Measurements from ENCODE around the gene SKIC8. TPM values are rescaled to one million over a fixed set of nuclear protein-coding genes. Genes with fewer than 3 reads are reported as not detected.

Gene SKIC8
- total and polyA plus RNA-seq, 2 of the 13 experiments (the other 11 are each of a cell fraction or from before 2014, with no cell fraction given): 69.5 to 70.6 TPM

DNA sequence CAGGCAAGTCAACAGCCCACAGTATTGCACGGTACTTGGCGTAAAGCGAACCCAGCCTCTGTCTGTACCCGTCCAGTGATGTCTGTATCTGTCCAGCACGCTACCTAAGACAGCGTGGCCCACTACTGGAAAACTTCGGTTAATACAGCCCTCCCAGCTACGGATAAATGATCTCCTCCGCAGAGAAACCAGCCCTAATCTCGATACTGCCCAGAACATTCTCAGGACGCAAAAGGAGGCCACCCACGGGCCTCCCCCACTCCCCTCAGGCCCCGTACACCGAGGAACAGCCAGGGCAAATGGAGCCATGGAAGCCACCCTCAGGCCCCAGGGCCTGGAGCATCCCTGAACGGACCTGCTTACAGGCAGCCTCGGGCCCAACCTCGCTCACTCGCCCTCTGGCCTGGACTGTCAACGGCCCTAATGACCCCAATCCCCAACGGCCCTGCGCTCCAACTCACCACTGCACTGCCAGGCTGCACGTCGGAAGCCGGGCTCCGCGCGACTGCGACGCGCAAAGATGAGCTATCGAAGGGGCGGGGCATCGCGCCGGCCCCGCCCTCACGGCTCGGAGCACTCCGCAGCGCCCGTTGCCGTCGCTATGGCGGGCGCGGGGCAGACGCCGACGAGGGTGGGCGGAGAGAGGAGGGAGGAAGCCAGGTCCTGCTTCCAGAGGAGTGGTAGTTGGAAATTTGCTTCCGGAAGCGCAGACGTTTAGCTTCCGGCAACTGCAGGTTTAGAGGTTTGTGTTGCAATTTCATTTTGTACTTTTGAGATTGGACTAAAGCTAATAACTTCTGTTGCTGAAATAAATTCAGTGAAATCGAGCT is at the start of gene SKIC8 (continued):
- TF ChIP-seq, protein P1, sequence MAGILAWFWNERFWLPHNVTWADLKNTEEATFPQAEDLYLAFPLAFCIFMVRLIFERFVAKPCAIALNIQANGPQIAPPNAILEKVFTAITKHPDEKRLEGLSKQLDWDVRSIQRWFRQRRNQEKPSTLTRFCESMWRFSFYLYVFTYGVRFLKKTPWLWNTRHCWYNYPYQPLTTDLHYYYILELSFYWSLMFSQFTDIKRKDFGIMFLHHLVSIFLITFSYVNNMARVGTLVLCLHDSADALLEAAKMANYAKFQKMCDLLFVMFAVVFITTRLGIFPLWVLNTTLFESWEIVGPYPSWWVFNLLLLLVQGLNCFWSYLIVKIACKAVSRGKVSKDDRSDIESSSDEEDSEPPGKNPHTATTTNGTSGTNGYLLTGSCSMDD (CRISPR knock-in tag; IDR thresholded peaks at IDR 0.05): no peak
- TF ChIP-seq, protein P2, sequence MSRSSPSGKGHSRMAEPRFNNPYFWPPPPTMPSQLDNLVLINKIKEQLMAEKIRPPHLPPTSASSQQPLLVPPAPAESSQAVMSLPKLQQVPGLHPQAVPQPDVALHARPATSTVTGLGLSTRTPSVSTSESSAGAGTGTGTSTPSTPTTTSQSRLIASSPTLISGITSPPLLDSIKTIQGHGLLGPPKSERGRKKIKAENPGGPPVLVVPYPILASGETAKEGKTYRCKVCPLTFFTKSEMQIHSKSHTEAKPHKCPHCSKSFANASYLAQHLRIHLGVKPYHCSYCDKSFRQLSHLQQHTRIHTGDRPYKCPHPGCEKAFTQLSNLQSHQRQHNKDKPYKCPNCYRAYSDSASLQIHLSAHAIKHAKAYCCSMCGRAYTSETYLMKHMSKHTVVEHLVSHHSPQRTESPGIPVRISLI (CRISPR knock-in tag; IDR thresholded peaks at IDR 0.05; ENCODE audit: borderline replicate concordance): no peak
- TF ChIP-seq ZSCAN25 (CRISPR knock-in tag; IDR thresholded peaks at IDR 0.05): peak; percentile 57; the same call in 1 of the 2 replicates
- TF ChIP-seq MLLT10 (CRISPR knock-in tag; IDR thresholded peaks at IDR 0.05): no peak
- no peak; the same call in 1 of the 2 replicates for TF ChIP-seq ZFP90 (CRISPR knock-in tag; IDR thresholded peaks at IDR 0.05; ENCODE audit: borderline replicate concordance)
- TF ChIP-seq SYNCRIP (IDR thresholded peaks at IDR 0.05; ENCODE audit: insufficient read depth, low read depth, low read length): no peak
- TF ChIP-seq ZNF670 (CRISPR knock-in tag; IDR thresholded peaks at IDR 0.05; ENCODE audit: borderline replicate concordance): no peak
- 0 out of 2 replicates have a peak, but pooled peaks have one; percentile 33 for TF ChIP-seq ZNF256 (CRISPR knock-in tag; conservative IDR thresholded peaks at IDR 0.05)
- 0 out of 2 replicates have a peak, but pooled peaks have one; percentile 63 for TF ChIP-seq ZFP41 (CRISPR knock-in tag; IDR thresholded peaks at IDR 0.05; ENCODE audit: borderline replicate concordance)
- TF ChIP-seq, protein P3, sequence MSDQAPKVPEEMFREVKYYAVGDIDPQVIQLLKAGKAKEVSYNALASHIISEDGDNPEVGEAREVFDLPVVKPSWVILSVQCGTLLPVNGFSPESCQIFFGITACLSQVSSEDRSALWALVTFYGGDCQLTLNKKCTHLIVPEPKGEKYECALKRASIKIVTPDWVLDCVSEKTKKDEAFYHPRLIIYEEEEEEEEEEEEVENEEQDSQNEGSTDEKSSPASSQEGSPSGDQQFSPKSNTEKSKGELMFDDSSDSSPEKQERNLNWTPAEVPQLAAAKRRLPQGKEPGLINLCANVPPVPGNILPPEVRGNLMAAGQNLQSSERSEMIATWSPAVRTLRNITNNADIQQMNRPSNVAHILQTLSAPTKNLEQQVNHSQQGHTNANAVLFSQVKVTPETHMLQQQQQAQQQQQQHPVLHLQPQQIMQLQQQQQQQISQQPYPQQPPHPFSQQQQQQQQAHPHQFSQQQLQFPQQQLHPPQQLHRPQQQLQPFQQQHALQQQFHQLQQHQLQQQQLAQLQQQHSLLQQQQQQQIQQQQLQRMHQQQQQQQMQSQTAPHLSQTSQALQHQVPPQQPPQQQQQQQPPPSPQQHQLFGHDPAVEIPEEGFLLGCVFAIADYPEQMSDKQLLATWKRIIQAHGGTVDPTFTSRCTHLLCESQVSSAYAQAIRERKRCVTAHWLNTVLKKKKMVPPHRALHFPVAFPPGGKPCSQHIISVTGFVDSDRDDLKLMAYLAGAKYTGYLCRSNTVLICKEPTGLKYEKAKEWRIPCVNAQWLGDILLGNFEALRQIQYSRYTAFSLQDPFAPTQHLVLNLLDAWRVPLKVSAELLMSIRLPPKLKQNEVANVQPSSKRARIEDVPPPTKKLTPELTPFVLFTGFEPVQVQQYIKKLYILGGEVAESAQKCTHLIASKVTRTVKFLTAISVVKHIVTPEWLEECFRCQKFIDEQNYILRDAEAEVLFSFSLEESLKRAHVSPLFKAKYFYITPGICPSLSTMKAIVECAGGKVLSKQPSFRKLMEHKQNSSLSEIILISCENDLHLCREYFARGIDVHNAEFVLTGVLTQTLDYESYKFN (CRISPR knock-in tag; conservative IDR thresholded peaks at IDR 0.05): peak; percentile 56
- TF ChIP-seq PHF21A (CRISPR knock-in tag; IDR thresholded peaks at IDR 0.05): peak; percentile 67; the same call in 1 of the 2 replicates
- peak; percentile 94 for TF ChIP-seq RBFOX2 (IDR thresholded peaks at IDR 0.05; ENCODE audit: low read depth, low read length)
- TF ChIP-seq ZNF672 (CRISPR knock-in tag; IDR thresholded peaks at IDR 0.05): no peak
- TF ChIP-seq, protein P4, sequence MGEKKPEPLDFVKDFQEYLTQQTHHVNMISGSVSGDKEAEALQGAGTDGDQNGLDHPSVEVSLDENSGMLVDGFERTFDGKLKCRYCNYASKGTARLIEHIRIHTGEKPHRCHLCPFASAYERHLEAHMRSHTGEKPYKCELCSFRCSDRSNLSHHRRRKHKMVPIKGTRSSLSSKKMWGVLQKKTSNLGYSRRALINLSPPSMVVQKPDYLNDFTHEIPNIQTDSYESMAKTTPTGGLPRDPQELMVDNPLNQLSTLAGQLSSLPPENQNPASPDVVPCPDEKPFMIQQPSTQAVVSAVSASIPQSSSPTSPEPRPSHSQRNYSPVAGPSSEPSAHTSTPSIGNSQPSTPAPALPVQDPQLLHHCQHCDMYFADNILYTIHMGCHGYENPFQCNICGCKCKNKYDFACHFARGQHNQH (CRISPR knock-in tag; IDR thresholded peaks at IDR 0.05): no peak
- no peak for TF ChIP-seq NFE2L1 (CRISPR knock-in tag; IDR thresholded peaks at IDR 0.05; ENCODE audit: borderline replicate concordance)
- peak; percentile 85 for TF ChIP-seq SP5 (CRISPR knock-in tag; IDR thresholded peaks at IDR 0.05; ENCODE audit: borderline replicate concordance, low read depth)
- TF ChIP-seq ZNF615 (CRISPR knock-in tag; IDR thresholded peaks at IDR 0.05; ENCODE audit: borderline replicate concordance): no peak
- TF ChIP-seq XBP1 (CRISPR knock-in tag; IDR thresholded peaks at IDR 0.05): no peak
- TF ChIP-seq ZBTB1 (CRISPR knock-in tag; IDR thresholded peaks at IDR 0.05; ENCODE audit: borderline replicate concordance): no peak
- TF ChIP-seq, protein P5, sequence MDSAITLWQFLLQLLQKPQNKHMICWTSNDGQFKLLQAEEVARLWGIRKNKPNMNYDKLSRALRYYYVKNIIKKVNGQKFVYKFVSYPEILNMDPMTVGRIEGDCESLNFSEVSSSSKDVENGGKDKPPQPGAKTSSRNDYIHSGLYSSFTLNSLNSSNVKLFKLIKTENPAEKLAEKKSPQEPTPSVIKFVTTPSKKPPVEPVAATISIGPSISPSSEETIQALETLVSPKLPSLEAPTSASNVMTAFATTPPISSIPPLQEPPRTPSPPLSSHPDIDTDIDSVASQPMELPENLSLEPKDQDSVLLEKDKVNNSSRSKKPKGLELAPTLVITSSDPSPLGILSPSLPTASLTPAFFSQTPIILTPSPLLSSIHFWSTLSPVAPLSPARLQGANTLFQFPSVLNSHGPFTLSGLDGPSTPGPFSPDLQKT (CRISPR knock-in tag; IDR thresholded peaks at IDR 0.05; ENCODE audit: borderline replicate concordance): no peak
- no peak for TF ChIP-seq TSC22D2 (CRISPR knock-in tag; IDR thresholded peaks at IDR 0.05; ENCODE audit: borderline replicate concordance)
